HepG2 (cell line): Measurements from ENCODE around the gene COL27A1. TPM values are rescaled to one million over a fixed set of nuclear protein-coding genes. Genes with fewer than 3 reads are reported as not detected.

Source experiments
- ATAC-seq: fragments of 200-7000 bp; cut with Tn5 transposase; 3 replicates; pipeline ENCODE4 v1.9.1; 2020; ENCODE audit warnings: mild to moderate bottlenecking, moderate library complexity
- BruUV-seq: library from RNA; stranded (reverse); fragments of 400-500 nt; replicated peaks from 2 replicates; lab custom pipeline; 2021; lab: Mats Ljungman, UMichigan
- CTCF ChIA-PET: fragments of 300-600 bp; formaldehyde crosslinking; extraction: SDS; loops from one replicate; lab custom pipeline; 2021; ENCODE audit warnings: low total read pairs, inconsistent platforms, low intra/inter-chr PET ratio; lab: Yijun Ruan, JAX
- POLR2A ChIA-PET: fragments of 350-600 bp; sonication (Branson Sonifier 250); formaldehyde crosslinking; loops from one replicate; lab custom pipeline; 2020; ENCODE audit warnings: antibody characterized with exemption, inconsistent platforms; lab: Yijun Ruan, JAX
- DNase-seq: peaks from one replicate; pipeline ENCODE4 v3.0.0-alpha.2; 2015; ENCODE audit warnings: low spot score
- FAIRE-seq: peaks from 3 replicates; lab custom pipeline; 2011; peaks lifted over from hg19 to GRCh38; lab: Jason Lieb, UNC
- H2AFZ ChIP-seq: one replicate; pipeline ENCODE4 v1.6.1; 2011; ENCODE audit warnings: low read length, inconsistent platforms
- H3K27ac ChIP-seq: fragments of 300-600 bp; 3 replicates; pipeline ENCODE4 v1.8.0; 2011; ENCODE audit warnings: mixed run types, mild to moderate bottlenecking, mixed read lengths, low read length, inconsistent platforms; ENCODE audit not compliant: insufficient read depth; ENCODE audit errors: extremely low read length
- H3K27me3 ChIP-seq, 2 experiments: fragments of 200-600 bp in 1 of 2; 2 replicates in 1 of 2; 3 replicates in 1 of 2; pipeline versions ENCODE4 v1.6.0 to v1.8.0; 2011; ENCODE audit warnings: low read length in 2 of 2, mild to moderate bottlenecking in 2 of 2, moderate library complexity in 2 of 2, inconsistent platforms in 1 of 2; ENCODE audit not compliant: insufficient read depth in 2 of 2, control insufficient read depth in 1 of 2
- H3K36me3 ChIP-seq, 2 experiments: fragments of 200-600 bp in 1 of 2; replicated peaks in 1 of 2; 2 replicates in 1 of 2; 3 replicates in 1 of 2; pipeline versions ENCODE4 v1.5.1 to v1.8.0; 2011; ENCODE audit warnings: low read length in 2 of 2, inconsistent platforms in 1 of 2; ENCODE audit not compliant: insufficient read depth in 2 of 2, control insufficient read depth in 1 of 2
- H3K4me1 ChIP-seq: 2 replicates; pipeline ENCODE4 v1.5.1; 2012; ENCODE audit warnings: low read length, inconsistent platforms; ENCODE audit not compliant: insufficient read depth
- H3K4me2 ChIP-seq: 2 replicates; pipeline ENCODE4 v1.6.0; 2011; ENCODE audit warnings: low read depth, low read length, inconsistent platforms
- H3K4me3 ChIP-seq, 3 experiments: fragments of 200-600 bp in 1 of 3; sonication (generic), shearing (Covaris generic) in 1 of 3; replicated peaks in 1 of 3; 2 replicates each; pipeline ENCODE4 v1.5.1; 2011 to 2016; ENCODE audit warnings: low read length in 3 of 3, inconsistent platforms in 2 of 3, low read depth in 2 of 3, mild to moderate bottlenecking in 2 of 3, control low read depth in 1 of 3, mixed read lengths in 1 of 3; ENCODE audit not compliant: insufficient read depth in 1 of 3
- H3K79me2 ChIP-seq: one replicate; pipeline ENCODE4 v1.6.1; 2011; ENCODE audit warnings: low read length, inconsistent platforms; ENCODE audit not compliant: insufficient read depth
- H3K9ac ChIP-seq: 2 replicates; pipeline ENCODE4 v1.6.0; 2011; ENCODE audit warnings: mild to moderate bottlenecking, low read depth, low read length, inconsistent platforms; ENCODE audit not compliant: insufficient read depth
- H3K9me3 ChIP-seq: 2 replicates; pipeline ENCODE4 v1.5.1; 2012; ENCODE audit warnings: mild to moderate bottlenecking, low read length
- H4K20me1 ChIP-seq: 2 replicates; pipeline ENCODE4 v1.6.0; 2011; ENCODE audit warnings: inconsistent platforms, mild to moderate bottlenecking, low read length, moderate library complexity; ENCODE audit not compliant: insufficient read depth
- CEBPG ChIP-seq: IDR thresholded peaks from 2 replicates; pipeline ENCODE4 v1.6.1; 2016
- CHD4 ChIP-seq: fragments of 200-600 bp; sonication (generic); IDR thresholded peaks from 2 replicates; pipeline ENCODE4 v1.7.0; 2017; ENCODE audit warnings: mild to moderate bottlenecking, low read length, borderline replicate concordance
- DMAP1 ChIP-seq: IDR thresholded peaks from 2 replicates; pipeline ENCODE4 v1.6.1; 2016
- GATA4 ChIP-seq: sonication (generic); IDR thresholded peaks from 2 replicates; pipeline ENCODE4 v1.6.1; 2016; ENCODE audit warnings: antibody characterized with exemption, low read depth, borderline replicate concordance
- POLR2A ChIP-seq, 2 experiments: IDR thresholded peaks; 2 replicates each; pipeline ENCODE4 v1.6.1; 2011; ENCODE audit warnings: low read depth in 2 of 2, low read length in 2 of 2, mild to moderate bottlenecking in 1 of 2, moderate library complexity in 1 of 2; ENCODE audit not compliant: insufficient read depth in 1 of 2
- RBM22 ChIP-seq: fragments of 200-400 bp; formaldehyde crosslinking; optimal IDR thresholded peaks from 2 replicates; pipeline ENCODE3; 2017; ENCODE audit warnings: mild to moderate bottlenecking, low read length, moderate library complexity
- RFXANK ChIP-seq: IDR thresholded peaks from 2 replicates; pipeline ENCODE4 v1.6.1; 2016
- SP1 ChIP-seq, 2 experiments: fragments of 450-650 bp in 1 of 2; sonication (generic) in 1 of 2; formaldehyde crosslinking in 1 of 2; IDR thresholded peaks; 2 replicates each; pipeline versions ENCODE4 v1.4.0 to v1.6.1; 2016 to 2020; ENCODE audit warnings: missing genetic modification reagents in 1 of 2
- ZNF333 ChIP-seq: sonication (generic); formaldehyde crosslinking; IDR thresholded peaks from 2 replicates; pipeline ENCODE4 v1.4.0; 2020; ENCODE audit warnings: mild to moderate bottlenecking, missing genetic modification reagents, borderline replicate concordance
- ZNF562 ChIP-seq: sonication (generic); formaldehyde crosslinking; IDR thresholded peaks from 2 replicates; pipeline ENCODE4 v1.8.0; 2022; ENCODE audit warnings: missing genetic modification reagents, borderline replicate concordance
- ZNF629 ChIP-seq: sonication (generic); formaldehyde crosslinking; conservative IDR thresholded peaks from 2 replicates; pipeline ENCODE4 v1.5.0; 2020; ENCODE audit warnings: missing genetic modification reagents
- WGBS: methylation state at CpG from one replicate; pipeline ENCODE4 v1.1.6; 2017; ENCODE audit warnings: low lambda C conversion rate; 5-methylcytosine and 5-hydroxymethylcytosine counted together
- in situ Hi-C: cut with HindIII; loops from 2 replicates; pipeline ENCODE4 v1.10.0; 2017; ENCODE audit warnings: low pct_unique_long_range_greater_than_20kb; ENCODE audit not compliant: extremely low pct_ligation_motif_present
- intact Hi-C: fragments of 100-400 bp; cut with micrococcal nuclease; formaldehyde crosslinking; loops from one replicate; pipeline ENCODE4 v1.10.0; 2022; ENCODE audit not compliant: unreplicated experiment
- polyA plus RNA-seq, 8 experiments: library from polyadenylated mRNA; depleted of rRNA in 3 of 8; stranded (reverse) in 7 of 8; unstranded in 1 of 8; fragments of >200 nt; fragmentation: Illumina TruSeq in 4 of 8; extraction: Trizol in 4 of 8; gene quantifications; 2 replicates each; pipeline versions ENCODE4 v1.2.1 to v1.2.3, GENCODE V29; 2011 to 2016; ENCODE audit warnings: low read depth in 4 of 8, missing spikeins in 1 of 8, mixed read lengths in 1 of 8; ENCODE audit not compliant: insufficient read depth in 1 of 8
- total RNA-seq, 5 experiments: library from RNA; depleted of rRNA; stranded (reverse); fragments of >200 nt; fragmentation: Illumina TruSeq; extraction: Trizol; gene quantifications; 2 replicates each; pipeline ENCODE4 v1.2.3, GENCODE V29; 2016; ENCODE audit warnings: low read depth in 1 of 5
- TF ChIP-seq, protein P1 (sequence below): sonication (generic); formaldehyde crosslinking; conservative IDR thresholded peaks from 2 replicates; pipeline ENCODE4 v1.8.1; 2023; ENCODE audit warnings: missing genetic modification reagents
- TF ChIP-seq, protein P2 (sequence below): sonication (generic); formaldehyde crosslinking; IDR thresholded peaks from 2 replicates; pipeline ENCODE4 v1.8.1; 2023; ENCODE audit warnings: mild to moderate bottlenecking, missing genetic modification reagents

The COL27A1 gene
- total and polyA plus RNA-seq, 2 of the 13 experiments (the other 11 are each of a cell fraction or from before 2014, with no cell fraction given), result 71.3 to 89.1 TPM

DNA sequence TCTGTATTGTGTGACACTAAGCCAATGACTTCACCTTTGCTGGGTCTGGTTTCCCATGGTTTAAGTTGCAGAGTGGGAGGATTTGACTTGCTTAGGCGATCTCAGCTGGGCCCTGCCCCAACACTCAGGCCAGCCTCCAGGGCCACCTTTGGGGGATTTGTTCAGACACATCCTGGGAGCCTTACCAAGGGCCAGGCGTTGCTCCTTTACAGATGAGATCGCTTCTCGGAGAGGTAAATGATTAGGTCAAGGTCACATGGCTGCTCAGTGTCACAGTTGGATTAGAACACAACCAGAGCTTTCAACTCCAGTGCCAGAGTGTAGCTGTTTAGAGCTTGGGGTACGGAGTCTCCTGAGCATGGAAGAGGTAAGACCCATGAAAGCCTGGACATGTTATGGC lies 57.5 kb downstream of the COL27A1 start:
- no peak overlapping the region for H3K9ac ChIP-seq
- H3K27ac ChIP-seq, result no peak overlapping the region
- H3K27me3 ChIP-seq, result no peaks in the 10 kb centered on the region
- H4K20me1 ChIP-seq, result no peaks in the 10 kb centered on the region
- no peak overlapping the region for H3K4me3 ChIP-seq
- in situ Hi-C loops, result no loop called here
- H3K4me2 ChIP-seq, result no peak overlapping the region
- peaks cover 47 to 87% of the 10 kb centered on the region in 2 experiments for H3K36me3 ChIP-seq
- POLR2A ChIA-PET, result no interaction called here
- CTCF ChIA-PET, result no interaction called here
- DNase-seq (no peak), FAIRE-seq (no peak), ATAC-seq (no peak)
- no peaks in the 10 kb centered on the region for H3K4me1 ChIP-seq
- peak; percentile 14 for TF ChIP-seq RBM22
- no peak for TF ChIP-seq ZNF333
- no peak for TF ChIP-seq DMAP1 (CRISPR knock-in tag)
- TF ChIP-seq POLR2A (IDR thresholded peaks at IDR 0.05; ENCODE audit: insufficient read depth in 1 of 2, low read depth in 2 of 2, low read length in 2 of 2), result peak in 1 of 2 experiments; percentile 14; a peak in 1 of 4 replicates
- intact Hi-C loops, result no loop called here
- no peaks in the 10 kb centered on the region for H3K79me2 ChIP-seq
- 96% methylated on average over 4 of the region's 5 CpGs for WGBS
- BruUV-seq, result no TSS peak
- H3K9me3 ChIP-seq, result no peaks in the 10 kb centered on the region
- H2AFZ ChIP-seq, result no peak overlapping the region

DNA sequence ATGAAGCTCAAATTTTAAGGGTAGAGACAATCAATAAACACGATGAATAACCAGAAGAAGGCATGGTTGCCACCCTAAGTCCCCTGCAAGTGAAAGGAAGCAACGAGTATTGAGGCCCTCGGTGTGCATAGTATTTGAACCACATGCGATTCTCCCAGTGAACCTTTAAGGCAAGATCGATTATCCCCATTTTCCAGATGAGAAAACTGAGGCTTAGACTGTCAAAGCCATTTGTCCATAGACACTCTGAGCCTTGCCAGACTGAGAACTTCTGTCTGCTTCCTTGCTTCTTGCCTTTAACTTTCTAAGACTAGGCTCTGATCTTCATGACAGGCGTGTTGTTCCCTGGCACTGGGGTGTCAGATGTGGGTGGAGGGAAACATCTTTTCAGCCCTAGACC lies 58.2 kb downstream of the COL27A1 start:
- H3K9me3 ChIP-seq, result no peaks in the 10 kb centered on the region
- no peak overlapping the region for H3K27ac ChIP-seq
- no peaks in the 10 kb centered on the region for H3K27me3 ChIP-seq
- TSS peak; percentile 11 for BruUV-seq
- H3K36me3 ChIP-seq, result peaks cover 50 to 90% of the 10 kb centered on the region in 2 experiments
- FAIRE-seq (no peak), DNase-seq (no peak), ATAC-seq (no peak)
- 94% methylated on average over 6 of the region's 6 CpGs for WGBS
- H4K20me1 ChIP-seq, result no peaks in the 10 kb centered on the region
- no peak overlapping the region for H2AFZ ChIP-seq
- intact Hi-C loops (no loop called here), in situ Hi-C loops (no loop called here)
- no peak overlapping the region for H3K9ac ChIP-seq
- no peaks in the 10 kb centered on the region for H3K79me2 ChIP-seq
- no peak overlapping the region for H3K4me2 ChIP-seq
- H3K4me1 ChIP-seq, result no peaks in the 10 kb centered on the region
- no peak overlapping the region for H3K4me3 ChIP-seq
- CTCF ChIA-PET, result no interaction called here
- POLR2A ChIA-PET, result no interaction called here
- no peak for TF ChIP-seq SP1 (IDR thresholded peaks at IDR 0.05)
- no peak for TF ChIP-seq SP1 (CRISPR knock-in tag; IDR thresholded peaks at IDR 0.05)
- TF ChIP-seq RFXANK (CRISPR knock-in tag), result no peak
- TF ChIP-seq, protein P1, sequence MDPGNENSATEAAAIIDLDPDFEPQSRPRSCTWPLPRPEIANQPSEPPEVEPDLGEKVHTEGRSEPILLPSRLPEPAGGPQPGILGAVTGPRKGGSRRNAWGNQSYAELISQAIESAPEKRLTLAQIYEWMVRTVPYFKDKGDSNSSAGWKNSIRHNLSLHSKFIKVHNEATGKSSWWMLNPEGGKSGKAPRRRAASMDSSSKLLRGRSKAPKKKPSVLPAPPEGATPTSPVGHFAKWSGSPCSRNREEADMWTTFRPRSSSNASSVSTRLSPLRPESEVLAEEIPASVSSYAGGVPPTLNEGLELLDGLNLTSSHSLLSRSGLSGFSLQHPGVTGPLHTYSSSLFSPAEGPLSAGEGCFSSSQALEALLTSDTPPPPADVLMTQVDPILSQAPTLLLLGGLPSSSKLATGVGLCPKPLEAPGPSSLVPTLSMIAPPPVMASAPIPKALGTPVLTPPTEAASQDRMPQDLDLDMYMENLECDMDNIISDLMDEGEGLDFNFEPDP (CRISPR knock-in tag), result no peak
- TF ChIP-seq CEBPG (CRISPR knock-in tag), result no peak
- TF ChIP-seq ZNF629 (CRISPR knock-in tag), result peak; percentile 94
- peak; percentile 14 for TF ChIP-seq RBM22
- 0 out of 2 replicates have a peak, but pooled peaks have one; percentile 32 for TF ChIP-seq CHD4
- TF ChIP-seq, protein P2, sequence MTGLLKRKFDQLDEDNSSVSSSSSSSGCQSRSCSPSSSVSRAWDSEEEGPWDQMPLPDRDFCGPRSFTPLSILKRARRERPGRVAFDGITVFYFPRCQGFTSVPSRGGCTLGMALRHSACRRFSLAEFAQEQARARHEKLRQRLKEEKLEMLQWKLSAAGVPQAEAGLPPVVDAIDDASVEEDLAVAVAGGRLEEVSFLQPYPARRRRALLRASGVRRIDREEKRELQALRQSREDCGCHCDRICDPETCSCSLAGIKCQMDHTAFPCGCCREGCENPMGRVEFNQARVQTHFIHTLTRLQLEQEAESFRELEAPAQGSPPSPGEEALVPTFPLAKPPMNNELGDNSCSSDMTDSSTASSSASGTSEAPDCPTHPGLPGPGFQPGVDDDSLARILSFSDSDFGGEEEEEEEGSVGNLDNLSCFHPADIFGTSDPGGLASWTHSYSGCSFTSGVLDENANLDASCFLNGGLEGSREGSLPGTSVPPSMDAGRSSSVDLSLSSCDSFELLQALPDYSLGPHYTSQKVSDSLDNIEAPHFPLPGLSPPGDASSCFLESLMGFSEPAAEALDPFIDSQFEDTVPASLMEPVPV (CRISPR knock-in tag), result no peak
- no peak for TF ChIP-seq GATA4
- no peak for TF ChIP-seq ZNF562 (CRISPR knock-in tag)
